Parietal lobe (tissue), 2 donors: ENCODE data around the gene LIPT2. TPM values are rescaled to one million over a fixed set of nuclear protein-coding genes. Genes with fewer than 3 reads are reported as not detected.

Source experiments
- small RNA-seq: library from RNA; depleted of rRNA; stranded (forward); fragments of <200 nt; gene quantifications from one replicate; pipeline ENCODE3, GENCODE V24; 2014; ENCODE audit warnings: low replicate concordance
- total RNA-seq: library from RNA; depleted of rRNA; stranded (reverse); fragments of >200 nt; gene quantifications from one replicate; pipeline ENCODE4 v1.2.3, GENCODE V29; 2014

LIPT2 gene
- 1.6 TPM for total RNA-seq

DNA sequence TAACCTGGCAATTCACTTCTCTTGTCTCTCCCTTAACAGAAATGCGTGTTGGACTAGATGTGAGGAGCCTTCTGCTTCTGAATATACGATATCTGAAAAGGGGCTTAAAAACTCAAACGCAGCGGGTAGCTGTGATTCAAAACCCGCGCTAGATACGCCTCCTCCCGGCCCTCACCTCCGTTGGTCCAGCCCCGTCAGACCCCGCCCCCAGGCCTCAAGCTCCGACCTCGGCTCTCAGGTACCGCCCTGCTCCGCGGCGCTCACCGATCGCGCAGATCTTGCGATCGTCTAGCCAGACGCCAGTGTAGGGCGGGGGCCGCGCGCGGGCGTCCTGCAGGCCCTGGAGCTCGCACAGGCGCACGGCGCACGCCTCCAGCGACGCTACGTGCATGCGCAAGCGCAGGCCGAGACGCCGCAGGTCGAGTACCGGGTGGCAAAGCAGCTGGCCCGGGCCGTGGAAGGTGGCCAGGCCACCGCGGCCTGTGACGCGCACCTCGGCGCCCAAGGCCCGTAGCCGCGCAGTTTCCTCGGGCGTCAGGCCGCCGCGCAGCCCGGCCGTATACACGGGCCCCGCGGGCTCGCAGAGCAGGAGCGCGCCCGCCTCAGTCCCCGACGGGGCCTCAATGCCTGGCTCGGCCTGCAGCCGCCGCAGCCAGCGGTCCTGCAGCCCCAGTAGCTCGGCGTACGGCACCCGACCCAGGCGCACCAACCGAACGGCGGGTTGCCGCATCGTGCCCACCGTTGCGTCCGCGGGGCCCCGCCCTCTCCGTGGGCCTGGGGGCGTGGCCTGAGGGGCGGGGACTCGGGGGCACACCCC lies at the start of gene LIPT2:
TSS of gene LIPT2 (minus strand) at position 751 of the 817 bp plus-strand sequence. CDS start at position 730, 21 bp downstream.

DNA sequence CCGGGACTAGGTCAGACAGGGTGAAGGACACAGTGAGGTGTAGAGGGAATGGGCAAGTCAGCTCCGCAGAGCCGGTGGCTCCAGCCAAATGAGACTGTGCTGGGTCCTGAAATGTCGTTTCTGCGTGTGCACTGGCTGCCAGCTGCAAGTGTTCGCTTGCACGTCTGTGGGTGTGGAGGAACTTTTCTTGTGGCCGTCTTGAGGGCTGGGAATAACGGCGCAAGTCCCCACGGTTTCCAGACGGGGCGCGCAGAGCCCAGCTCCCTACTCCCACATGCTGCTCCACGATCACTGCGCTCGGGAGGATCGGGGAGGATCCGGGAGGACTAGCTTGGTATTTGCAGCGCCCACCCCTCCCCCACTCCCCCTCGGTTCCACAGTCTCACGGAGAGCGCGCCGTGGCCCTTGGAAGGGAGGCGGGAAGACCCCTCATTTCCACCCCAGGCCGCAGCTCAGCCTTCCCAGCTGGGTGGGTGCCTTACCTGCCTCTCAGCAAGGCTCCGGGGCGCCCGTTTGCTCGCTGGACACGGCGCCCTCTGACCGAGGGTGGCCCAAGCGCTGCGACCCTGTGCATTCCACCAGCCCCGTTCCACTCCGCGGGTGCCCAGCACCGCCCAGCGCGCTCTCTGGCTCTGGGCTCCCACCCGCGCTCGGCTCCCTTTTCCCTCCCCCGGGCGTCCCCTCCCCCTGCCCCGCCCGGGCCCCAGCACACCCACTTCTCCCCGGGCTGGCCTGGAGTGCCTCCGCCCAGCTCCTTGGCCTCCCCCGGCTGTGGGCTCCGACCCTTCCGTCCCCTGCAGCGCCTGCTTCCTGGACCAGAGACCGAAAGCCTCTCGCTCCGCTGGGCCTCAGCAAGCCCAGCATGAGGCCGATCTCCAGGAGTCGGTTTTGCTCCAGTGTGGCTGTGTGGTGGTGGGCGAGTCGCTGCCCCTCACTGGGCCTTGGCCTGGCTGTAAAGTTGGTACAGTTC lies 26.3 kb downstream of the LIPT2 start, which contains the start of gene KCNE3:
TSS of gene KCNE3 (minus strand) at position 634 of the 970 bp plus-strand sequence. CDS start 9,986 bp downstream, outside the sequence.

Small RNA genes within 50 kb of the gene (small RNA-seq; reads per million reads assigned to genes)
- not detected for gene CYCSP27

Other genes starting within 250 kb of the LIPT2 start
- gene P4HA3, start 182.1 kb downstream of the LIPT2 start, total RNA-seq = not detected
- gene PGM2L1, start 95.3 kb downstream of the LIPT2 start, total RNA-seq = 133 TPM
- gene KCNE3, start 26.2 kb downstream of the LIPT2 start, total RNA-seq = 0.94 TPM
- 27.9 TPM for gene POLD3, start 98.9 kb upstream of the LIPT2 start, total RNA-seq
- not detected for gene CHRDL2, start 237.7 kb upstream of the LIPT2 start, total RNA-seq